ENCODE results near the gene FOXP3. TPM values are rescaled to one million over a fixed set of nuclear protein-coding genes. Genes with fewer than 3 reads are reported as not detected.

Gene FOXP3
- total and polyA plus RNA-seq, 2 experiments from 2014 or later, result 0.11 to 0.28 TPM

DNA sequence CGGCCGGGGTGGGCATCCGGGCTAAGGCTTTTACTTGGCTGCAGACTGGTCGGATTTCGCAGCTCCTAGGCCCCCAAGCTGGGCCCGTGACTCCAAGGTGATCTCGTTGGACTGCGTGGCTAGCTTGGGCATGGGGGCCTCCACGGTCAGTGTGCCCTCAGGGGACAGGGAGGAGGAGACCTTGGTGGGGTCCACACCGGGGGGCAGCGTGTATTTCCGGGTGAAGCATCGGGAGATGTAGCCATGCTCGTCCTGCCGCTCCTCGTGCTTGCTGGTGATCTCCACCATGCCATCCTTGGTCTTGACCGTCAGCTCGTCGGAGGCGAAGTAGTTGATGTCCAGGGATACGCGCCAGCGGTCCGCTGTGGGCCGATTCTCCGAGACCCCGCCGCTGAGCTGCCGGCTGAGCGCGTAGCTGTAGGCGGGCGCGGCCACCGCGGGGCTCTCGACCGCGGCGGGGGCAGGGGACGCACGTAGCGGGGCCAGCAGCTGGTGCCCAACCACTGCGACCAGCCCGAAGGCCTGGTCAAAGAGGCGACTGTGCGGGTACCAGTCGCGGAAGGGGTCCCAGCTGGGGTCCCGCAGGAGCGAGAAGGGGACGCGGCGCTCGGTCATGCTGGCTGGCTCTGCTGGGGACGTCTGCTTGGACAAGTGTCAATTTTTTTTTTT, 30.5 kb downstream of the FOXP3 start:
- Histone ChIP-seq H3K27me3 (ENCODE audit: insufficient read depth) (no peaks in the 10 kb centered on the region), H3K27ac (ENCODE audit: low read depth) (no peak overlapping the region), H3K9me2 (ENCODE audit: insufficient read depth) (no peaks in the 10 kb centered on the region), H3F3A (replicated peaks; ENCODE audit: low read depth) (no peaks in the 10 kb centered on the region), H3K79me2 (replicated peaks; ENCODE audit: insufficient read depth) (no peaks in the 10 kb centered on the region), H3K4me1 (ENCODE audit: insufficient read depth) (no peaks in the 10 kb centered on the region), H3K4me3 (no peak overlapping the region), H2AFZ (no peak overlapping the region), H3K36me3 (ENCODE audit: insufficient read depth) (no peaks in the 10 kb centered on the region), H3K4me2 (no peak overlapping the region), H4K20me1 (replicated peaks; ENCODE audit: insufficient read depth) (no peaks in the 10 kb centered on the region)
- Mint-ChIP-seq H3K4me1 (peaks cover 8% of the 10 kb centered on the region; the same call in 1 of the 3 replicates), H3K9me3 (no peaks in the 10 kb centered on the region), H3K4me3 (no peak overlapping the region), H3K36me3 (ENCODE audit: low read depth) (no peaks in the 10 kb centered on the region), H3K27ac (no peak overlapping the region), H3K27me3 (ENCODE audit: insufficient read depth, low read depth, poor library complexity) (peaks cover 1% of the 10 kb centered on the region)
- no peak for TF ChIP-seq JUNB (IDR thresholded peaks at IDR 0.05; ENCODE audit: unreplicated experiment)
- TF ChIP-seq EZH2 (IDR thresholded peaks at IDR 0.05; ENCODE audit: low read depth, unreplicated experiment), result no peak
- no peak for TF ChIP-seq POLR2AphosphoS5 (IDR thresholded peaks at IDR 0.05; ENCODE audit: low read depth)
- no peak for TF ChIP-seq ZNF114 (CRISPR knock-in tag; IDR thresholded peaks at IDR 0.05)
- no peak for TF ChIP-seq REST (IDR thresholded peaks at IDR 0.05; ENCODE audit: unreplicated experiment)
- TF ChIP-seq, protein P1, sequence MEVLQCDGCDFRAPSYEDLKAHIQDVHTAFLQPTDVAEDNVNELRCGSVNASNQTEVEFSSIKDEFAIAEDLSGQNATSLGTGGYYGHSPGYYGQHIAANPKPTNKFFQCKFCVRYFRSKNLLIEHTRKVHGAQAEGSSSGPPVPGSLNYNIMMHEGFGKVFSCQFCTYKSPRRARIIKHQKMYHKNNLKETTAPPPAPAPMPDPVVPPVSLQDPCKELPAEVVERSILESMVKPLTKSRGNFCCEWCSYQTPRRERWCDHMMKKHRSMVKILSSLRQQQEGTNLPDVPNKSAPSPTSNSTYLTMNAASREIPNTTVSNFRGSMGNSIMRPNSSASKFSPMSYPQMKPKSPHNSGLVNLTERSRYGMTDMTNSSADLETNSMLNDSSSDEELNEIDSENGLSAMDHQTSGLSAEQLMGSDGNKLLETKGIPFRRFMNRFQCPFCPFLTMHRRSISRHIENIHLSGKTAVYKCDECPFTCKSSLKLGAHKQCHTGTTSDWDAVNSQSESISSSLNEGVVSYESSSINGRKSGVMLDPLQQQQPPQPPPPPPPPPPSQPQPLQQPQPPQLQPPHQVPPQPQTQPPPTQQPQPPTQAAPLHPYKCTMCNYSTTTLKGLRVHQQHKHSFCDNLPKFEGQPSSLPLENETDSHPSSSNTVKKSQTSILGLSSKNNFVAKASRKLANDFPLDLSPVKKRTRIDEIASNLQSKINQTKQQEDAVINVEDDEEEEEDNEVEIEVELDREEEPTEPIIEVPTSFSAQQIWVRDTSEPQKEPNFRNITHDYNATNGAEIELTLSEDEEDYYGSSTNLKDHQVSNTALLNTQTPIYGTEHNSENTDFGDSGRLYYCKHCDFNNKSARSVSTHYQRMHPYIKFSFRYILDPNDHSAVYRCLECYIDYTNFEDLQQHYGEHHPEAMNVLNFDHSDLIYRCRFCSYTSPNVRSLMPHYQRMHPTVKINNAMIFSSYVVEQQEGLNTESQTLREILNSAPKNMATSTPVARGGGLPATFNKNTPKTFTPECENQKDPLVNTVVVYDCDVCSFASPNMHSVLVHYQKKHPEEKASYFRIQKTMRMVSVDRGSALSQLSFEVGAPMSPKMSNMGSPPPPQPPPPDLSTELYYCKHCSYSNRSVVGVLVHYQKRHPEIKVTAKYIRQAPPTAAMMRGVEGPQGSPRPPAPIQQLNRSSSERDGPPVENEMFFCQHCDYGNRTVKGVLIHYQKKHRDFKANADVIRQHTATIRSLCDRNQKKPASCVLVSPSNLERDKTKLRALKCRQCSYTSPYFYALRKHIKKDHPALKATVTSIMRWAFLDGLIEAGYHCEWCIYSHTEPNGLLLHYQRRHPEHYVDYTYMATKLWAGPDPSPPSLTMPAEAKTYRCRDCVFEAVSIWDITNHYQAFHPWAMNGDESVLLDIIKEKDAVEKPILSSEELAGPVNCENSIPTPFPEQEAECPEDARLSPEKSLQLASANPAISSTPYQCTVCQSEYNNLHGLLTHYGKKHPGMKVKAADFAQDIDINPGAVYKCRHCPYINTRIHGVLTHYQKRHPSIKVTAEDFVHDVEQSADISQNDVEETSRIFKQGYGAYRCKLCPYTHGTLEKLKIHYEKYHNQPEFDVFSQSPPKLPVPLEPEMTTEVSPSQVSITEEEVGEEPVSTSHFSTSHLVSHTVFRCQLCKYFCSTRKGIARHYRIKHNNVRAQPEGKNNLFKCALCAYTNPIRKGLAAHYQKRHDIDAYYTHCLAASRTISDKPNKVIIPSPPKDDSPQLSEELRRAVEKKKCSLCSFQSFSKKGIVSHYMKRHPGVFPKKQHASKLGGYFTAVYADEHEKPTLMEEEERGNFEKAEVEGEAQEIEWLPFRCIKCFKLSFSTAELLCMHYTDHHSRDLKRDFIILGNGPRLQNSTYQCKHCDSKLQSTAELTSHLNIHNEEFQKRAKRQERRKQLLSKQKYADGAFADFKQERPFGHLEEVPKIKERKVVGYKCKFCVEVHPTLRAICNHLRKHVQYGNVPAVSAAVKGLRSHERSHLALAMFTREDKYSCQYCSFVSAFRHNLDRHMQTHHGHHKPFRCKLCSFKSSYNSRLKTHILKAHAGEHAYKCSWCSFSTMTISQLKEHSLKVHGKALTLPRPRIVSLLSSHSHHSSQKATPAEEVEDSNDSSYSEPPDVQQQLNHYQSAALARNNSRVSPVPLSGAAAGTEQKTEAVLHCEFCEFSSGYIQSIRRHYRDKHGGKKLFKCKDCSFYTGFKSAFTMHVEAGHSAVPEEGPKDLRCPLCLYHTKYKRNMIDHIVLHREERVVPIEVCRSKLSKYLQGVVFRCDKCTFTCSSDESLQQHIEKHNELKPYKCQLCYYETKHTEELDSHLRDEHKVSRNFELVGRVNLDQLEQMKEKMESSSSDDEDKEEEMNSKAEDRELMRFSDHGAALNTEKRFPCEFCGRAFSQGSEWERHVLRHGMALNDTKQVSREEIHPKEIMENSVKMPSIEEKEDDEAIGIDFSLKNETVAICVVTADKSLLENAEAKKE (CRISPR knock-in tag; IDR thresholded peaks at IDR 0.05), result no peak
- no peak for TF ChIP-seq STAT1 (IDR thresholded peaks at IDR 0.05; ENCODE audit: unreplicated experiment)
- TF ChIP-seq, protein P2, sequence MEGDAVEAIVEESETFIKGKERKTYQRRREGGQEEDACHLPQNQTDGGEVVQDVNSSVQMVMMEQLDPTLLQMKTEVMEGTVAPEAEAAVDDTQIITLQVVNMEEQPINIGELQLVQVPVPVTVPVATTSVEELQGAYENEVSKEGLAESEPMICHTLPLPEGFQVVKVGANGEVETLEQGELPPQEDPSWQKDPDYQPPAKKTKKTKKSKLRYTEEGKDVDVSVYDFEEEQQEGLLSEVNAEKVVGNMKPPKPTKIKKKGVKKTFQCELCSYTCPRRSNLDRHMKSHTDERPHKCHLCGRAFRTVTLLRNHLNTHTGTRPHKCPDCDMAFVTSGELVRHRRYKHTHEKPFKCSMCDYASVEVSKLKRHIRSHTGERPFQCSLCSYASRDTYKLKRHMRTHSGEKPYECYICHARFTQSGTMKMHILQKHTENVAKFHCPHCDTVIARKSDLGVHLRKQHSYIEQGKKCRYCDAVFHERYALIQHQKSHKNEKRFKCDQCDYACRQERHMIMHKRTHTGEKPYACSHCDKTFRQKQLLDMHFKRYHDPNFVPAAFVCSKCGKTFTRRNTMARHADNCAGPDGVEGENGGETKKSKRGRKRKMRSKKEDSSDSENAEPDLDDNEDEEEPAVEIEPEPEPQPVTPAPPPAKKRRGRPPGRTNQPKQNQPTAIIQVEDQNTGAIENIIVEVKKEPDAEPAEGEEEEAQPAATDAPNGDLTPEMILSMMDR (conservative IDR thresholded peaks at IDR 0.05; ENCODE audit: low read depth in 2 of 2), result no peak
- TF ChIP-seq, protein P3, sequence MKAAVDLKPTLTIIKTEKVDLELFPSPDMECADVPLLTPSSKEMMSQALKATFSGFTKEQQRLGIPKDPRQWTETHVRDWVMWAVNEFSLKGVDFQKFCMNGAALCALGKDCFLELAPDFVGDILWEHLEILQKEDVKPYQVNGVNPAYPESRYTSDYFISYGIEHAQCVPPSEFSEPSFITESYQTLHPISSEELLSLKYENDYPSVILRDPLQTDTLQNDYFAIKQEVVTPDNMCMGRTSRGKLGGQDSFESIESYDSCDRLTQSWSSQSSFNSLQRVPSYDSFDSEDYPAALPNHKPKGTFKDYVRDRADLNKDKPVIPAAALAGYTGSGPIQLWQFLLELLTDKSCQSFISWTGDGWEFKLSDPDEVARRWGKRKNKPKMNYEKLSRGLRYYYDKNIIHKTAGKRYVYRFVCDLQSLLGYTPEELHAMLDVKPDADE (IDR thresholded peaks at IDR 0.05), result no peak
- no peak for TF ChIP-seq NANOG (IDR thresholded peaks at IDR 0.05; ENCODE audit: borderline replicate concordance)
- no peak for TF ChIP-seq ZNF331 (CRISPR knock-in tag; IDR thresholded peaks at IDR 0.05; ENCODE audit: low read depth)
- no peak for TF ChIP-seq EZH2phosphoT487 (IDR thresholded peaks at IDR 0.05; ENCODE audit: unreplicated experiment)
- no peak for TF ChIP-seq CREB1 (CRISPR knock-in tag; IDR thresholded peaks at IDR 0.05; ENCODE audit: low read depth)
- no peak for ATAC-seq
- DNase-seq (ENCODE audit: low spot score), result no peak
